GM18873 (cell line): ENCODE results near the gene BRINP1.

Experiments used
- ATAC-seq: cut with Tn5 transposase; IDR thresholded peaks from one replicate; pipeline ENCODE4 v1.9.1; 2021; ENCODE audit warnings: mild to moderate bottlenecking, moderate library complexity, moderate number of reproducible peaks; ENCODE audit not compliant: unreplicated experiment, low FRiP score

Gene BRINP1

GRCh38 chr9:119154527-119154926 is 214.7 kb downstream of the BRINP1 start:
- ATAC-seq = no peak

- no peak for ATAC-seq
Measured at GRCh38 chr9:119153402-119153801, 215.8 kb downstream of the BRINP1 start.

- ATAC-seq = no peak
Measured at GRCh38 chr9:119148855-119149254, 220.4 kb downstream of the BRINP1 start.

GRCh38 chr9:119137479-119137878 is 231.8 kb downstream of the BRINP1 start:
- ATAC-seq = no peak

GRCh38 chr9:119126040-119126439 is 243.2 kb downstream of the BRINP1 start:
- ATAC-seq = no peak

- ATAC-seq = no peak
Measured at GRCh38 chr9:119121899-119122298, 247.3 kb downstream of the BRINP1 start.

- ATAC-seq = no peak
Measured at GRCh38 chr9:119117409-119117808, 251.8 kb downstream of the BRINP1 start.
